ACHN (cell line): Measurements from ENCODE around the gene MRPL36.
A peak's percentile ranks its signal among the peaks of the same experiment; 100 is the strongest.
"Not testable (repeated sequence)": the region's sequence is repeated elsewhere in the genome, so short reads cannot be mapped to it uniquely, and the experiment has no call there.

Experiments
- DNase-seq: peaks from one replicate; pipeline ENCODE4 v3.0.0-alpha.2; 2015
- in situ Hi-C: cut with HindIII; loops from 2 replicates; pipeline ENCODE4 v1.10.0; 2017; ENCODE audit warnings: low sequenced_read_pairs, low pct_ligation_motif_present, low pct_unique_long_range_greater_than_20kb

The MRPL36 gene

DNA sequence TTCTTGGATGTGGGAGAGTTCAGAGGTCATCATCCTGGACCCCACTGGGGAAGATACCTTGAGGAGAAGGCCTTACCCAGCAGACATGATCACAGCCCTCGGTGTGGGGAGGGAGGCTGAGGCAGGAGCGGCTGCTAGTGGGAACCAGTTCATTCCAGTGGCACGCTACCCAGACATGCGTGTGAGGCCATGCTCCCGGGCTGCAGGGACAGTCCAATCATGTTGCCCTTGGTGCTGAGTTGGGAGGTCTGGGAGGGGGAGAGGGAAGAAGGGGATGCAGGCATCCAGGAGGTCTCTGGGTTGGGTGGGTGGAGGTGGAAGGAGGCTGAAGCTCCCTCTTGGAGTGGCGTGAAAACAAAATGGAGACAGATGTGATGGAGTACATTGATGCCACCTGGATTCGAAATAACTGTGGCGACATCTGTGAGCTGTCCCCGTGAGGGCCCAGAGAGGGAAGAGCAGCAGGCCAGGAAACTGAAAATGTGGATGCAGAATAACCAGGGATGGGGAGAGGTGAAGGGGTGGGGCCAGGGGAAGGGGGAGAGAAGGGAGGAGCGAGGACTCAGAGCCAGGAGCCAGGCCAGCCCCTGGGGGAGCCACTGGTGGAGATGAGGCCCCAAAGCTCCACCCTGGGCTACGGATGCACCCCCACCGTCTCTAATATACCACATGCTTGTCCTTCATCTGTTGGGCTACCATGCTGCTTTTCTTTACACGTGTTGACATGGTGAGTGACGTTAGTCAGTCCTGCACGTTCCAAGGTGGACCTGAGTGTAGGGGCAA is 17.8 kb upstream of the MRPL36 start:
- in situ Hi-C loops, result no loop called here
- no peak for DNase-seq

- in situ Hi-C loops, DNase-seq: not testable (repeated sequence)
Observed at GRCh38 chr5:1816495-1817089, 17.0 kb upstream of the MRPL36 start.

DNA sequence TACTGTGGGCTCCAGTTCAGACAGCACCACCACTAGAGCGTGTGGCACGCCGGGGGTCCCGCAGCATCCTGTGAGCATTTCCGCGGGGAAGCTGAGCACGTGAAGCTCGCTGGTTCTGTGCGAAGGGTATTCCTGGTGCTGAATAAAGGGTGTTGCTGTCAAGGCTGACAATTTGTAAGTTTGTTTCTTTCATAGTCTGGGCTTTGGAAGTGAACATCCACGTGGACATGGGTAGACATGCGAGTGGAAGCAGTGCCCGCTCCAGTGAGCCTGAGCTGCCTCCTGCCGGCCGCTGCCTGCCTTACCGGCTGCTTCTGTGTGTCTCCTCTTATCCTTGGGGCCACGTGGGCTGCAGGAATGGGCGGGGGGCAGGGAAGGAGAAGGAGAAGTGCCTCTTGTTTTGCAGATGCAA is 16.2 kb upstream of the MRPL36 start:
- no peak for DNase-seq
- in situ Hi-C loops, result no loop called here

DNA sequence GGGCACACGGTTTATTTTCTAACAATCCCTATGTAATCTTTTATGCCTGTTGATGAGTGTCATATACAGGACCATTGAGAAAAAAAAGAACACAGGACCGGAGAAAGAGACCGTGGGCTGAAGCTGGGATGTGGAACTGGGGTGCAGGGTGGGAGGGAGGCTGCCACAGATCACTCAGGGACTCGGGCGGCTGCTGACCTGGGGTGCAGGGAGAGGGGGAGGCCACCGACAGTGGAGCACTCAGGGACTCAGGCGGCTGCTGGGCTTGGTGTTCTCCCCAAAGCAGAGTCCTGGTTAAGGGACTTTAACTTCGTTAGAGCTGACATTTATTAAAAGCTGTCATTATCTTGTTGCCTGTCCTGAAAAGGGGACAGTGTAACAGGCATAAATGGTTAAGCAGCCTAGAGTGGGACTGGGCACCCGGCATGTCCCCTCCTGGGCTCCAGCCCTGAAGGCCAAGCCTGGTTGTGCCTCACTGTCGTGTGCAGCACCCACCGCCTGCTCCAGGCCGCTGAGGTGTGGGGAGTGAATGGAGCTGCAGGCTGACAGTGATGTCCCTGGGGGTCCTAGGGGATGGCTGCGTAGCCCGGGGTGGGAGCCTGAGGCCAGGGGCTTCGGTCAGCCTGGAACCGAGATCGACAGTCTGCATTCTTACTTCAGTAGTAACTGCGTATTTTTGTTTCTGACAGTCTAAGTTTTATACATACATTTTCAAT is 15.6 kb upstream of the MRPL36 start:
- in situ Hi-C loops, result no loop called here
- no peak for DNase-seq

GRCh38 chr5:1814183-1815020 is 14.8 kb upstream of the MRPL36 start:
- in situ Hi-C loops, result no loop called here
- DNase-seq, result no peak

GRCh38 chr5:1810581-1811101 is 11.0 kb upstream of the MRPL36 start:
- in situ Hi-C loops, result no loop called here
- DNase-seq, result no peak

GRCh38 chr5:1809416-1810035 is 9.9 kb upstream of the MRPL36 start:
- in situ Hi-C loops, result no loop called here
- no peak for DNase-seq

- in situ Hi-C loops, result no loop called here
- no peak for DNase-seq
Observed at GRCh38 chr5:1808439-1808838, 8.8 kb upstream of the MRPL36 start.

DNA sequence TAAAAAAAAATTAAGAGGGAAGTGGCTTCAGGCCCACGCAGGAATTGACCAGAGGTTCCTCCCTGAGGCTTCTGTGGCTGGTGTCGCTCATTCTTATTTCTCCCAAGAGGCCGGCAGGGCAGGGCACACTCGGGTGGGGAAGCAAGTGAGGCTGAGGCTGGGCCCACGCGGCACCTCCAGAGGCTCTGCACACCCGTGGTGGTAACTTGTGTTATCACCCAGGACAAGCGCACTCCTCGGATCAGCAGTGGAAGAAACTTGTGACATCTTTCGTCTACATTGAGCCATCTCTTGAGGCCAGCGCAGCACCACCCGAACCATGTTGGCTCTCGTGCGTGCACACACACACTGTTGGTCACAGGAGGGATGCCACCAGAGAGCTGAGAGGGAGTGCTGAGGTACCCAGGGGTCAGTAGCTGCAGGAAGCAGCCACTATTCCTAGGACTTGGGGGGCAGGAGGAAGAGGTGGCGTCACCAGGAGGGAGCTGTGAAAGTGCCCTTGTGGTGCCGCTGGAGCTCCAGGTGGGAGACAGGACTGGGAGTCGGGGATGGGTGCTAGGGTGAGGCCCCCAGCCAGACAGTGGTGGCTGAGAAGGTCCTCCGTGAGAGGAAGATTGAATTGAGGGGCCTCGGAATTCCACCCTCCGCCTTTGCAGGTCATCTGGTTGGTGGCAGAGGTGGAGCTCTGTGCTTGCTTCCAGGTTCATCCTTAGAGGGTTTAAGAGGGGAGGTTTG is 8.0 kb upstream of the MRPL36 start:
- no peak for DNase-seq
- in situ Hi-C loops, result no loop called here

DNA sequence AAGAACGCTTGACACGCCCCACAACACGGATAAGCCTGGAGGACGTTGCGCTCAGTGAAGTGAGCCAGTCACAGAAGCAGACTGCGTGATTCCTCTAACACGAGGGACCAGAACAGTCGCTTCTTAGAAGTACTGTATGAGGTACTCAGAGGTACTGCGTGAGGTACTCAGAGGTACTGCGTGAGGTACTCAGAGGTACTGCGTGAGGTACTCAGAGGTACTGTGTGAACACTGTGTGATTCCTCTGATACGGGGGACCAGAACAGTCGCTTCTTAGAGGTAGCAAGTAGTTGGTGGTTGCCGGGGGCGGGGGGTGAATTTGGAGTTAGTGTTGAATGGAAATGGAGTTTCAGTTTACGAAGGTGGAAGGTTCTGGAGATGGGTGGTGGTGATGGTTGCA is 7.3 kb upstream of the MRPL36 start:
- DNase-seq, result no peak
- in situ Hi-C loops, result no loop called here

GRCh38 chr5:1806199-1806598 is 6.6 kb upstream of the MRPL36 start:
- no peak for DNase-seq
- in situ Hi-C loops, result no loop called here

- no peak for DNase-seq
- in situ Hi-C loops, result no loop called here
Observed at GRCh38 chr5:1805736-1806135, 6.1 kb upstream of the MRPL36 start.

GRCh38 chr5:1805326-1805725 is 5.7 kb upstream of the MRPL36 start:
- no peak for DNase-seq
- in situ Hi-C loops, result no loop called here

DNA sequence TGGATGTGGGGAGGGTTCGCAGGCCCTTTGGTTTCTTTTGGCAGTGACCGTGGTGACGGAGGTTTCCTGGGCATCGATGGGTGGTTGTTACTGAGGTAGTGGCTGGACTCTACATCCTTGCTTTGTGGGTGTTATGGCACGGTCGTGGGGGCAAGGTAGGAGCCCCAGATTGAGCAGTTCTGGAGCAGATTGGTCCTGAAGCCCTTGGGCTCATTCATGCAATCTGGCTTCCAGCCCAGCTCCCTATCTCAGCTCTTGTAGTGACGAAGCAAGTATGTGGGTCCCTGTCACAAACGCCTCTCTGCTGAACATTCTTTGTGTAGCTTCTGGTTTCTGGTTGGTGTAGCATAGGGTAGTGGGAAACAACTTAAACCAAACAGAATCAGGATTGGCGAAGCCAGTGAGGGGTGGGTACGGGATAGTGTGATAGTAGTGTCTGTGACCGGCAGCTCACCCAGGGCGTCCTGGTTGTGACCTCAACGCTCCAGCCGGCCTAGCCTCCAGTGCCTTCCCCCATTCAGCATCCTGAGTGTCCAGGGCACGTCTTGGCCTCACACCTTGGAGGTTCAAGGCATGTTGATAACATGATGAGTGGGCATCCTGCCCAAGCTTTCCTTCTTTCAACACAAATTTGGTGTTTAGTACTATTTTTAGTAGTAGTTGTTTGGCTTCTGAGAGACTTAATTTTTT is 4.5 kb upstream of the MRPL36 start:
- in situ Hi-C loops, result no loop called here
- no peak for DNase-seq

GRCh38 chr5:1803192-1803591 is 3.6 kb upstream of the MRPL36 start:
- in situ Hi-C loops, result no loop called here
- DNase-seq, result no peak

- DNase-seq, result peak; percentile 15
Observed at GRCh38 chr5:1801967-1802295, 2.3 kb upstream of the MRPL36 start.

GRCh38 chr5:1801222-1801966 is 1.8 kb upstream of the MRPL36 start, which contains the start of gene NDUFS6:
Gene NDUFS6, plus strand, starts transcription at chr5:1801407. Its CDS starts 11 bp downstream, at chr5:1801418.
- DNase-seq, result peak; percentile 69
- in situ Hi-C loops, result no loop called here

More at GRCh38 chr5:1801967-1802295, 2.3 kb upstream of the MRPL36 start:
- in situ Hi-C loops, result no loop called here
